Hepatocyte (in vitro differentiated cells): ENCODE results near the gene RTN4RL2. TPM values are rescaled to one million over a fixed set of nuclear protein-coding genes. Genes with fewer than 3 reads are reported as not detected.

Experiments used
- DNase-seq: peaks from one replicate; pipeline ENCODE4 v3.0.0-alpha.2; 2016; ENCODE audit warnings: low spot score
- H2AFZ ChIP-seq: fragments of 200-600 bp; sonication (generic); 2 replicates; pipeline ENCODE4 v1.6.0; 2016; ENCODE audit warnings: antibody characterized with exemption, mild to moderate bottlenecking
- H3K27ac ChIP-seq: fragments of 200-600 bp; sonication (generic); 2 replicates; pipeline ENCODE4 v1.5.1; 2016; ENCODE audit warnings: mild to moderate bottlenecking
- H3K27me3 ChIP-seq: fragments of 200-600 bp; sonication (generic); 2 replicates; pipeline ENCODE4 v1.6.1; 2016
- H3K36me3 ChIP-seq: fragments of 200-600 bp; sonication (generic); replicated peaks from 2 replicates; pipeline ENCODE4 v1.5.1; 2016; ENCODE audit warnings: low read depth; ENCODE audit not compliant: insufficient read depth
- H3K4me1 ChIP-seq: fragments of 200-600 bp; sonication (generic); 2 replicates; pipeline ENCODE4 v1.5.1; 2016; ENCODE audit warnings: mild to moderate bottlenecking, moderate library complexity; ENCODE audit not compliant: insufficient read depth
- H3K4me2 ChIP-seq: fragments of 200-600 bp; sonication (generic); 2 replicates; pipeline ENCODE4 v1.6.0; 2016
- H3K4me3 ChIP-seq: fragments of 200-600 bp; sonication (generic); 2 replicates; pipeline ENCODE4 v1.5.1; 2016; ENCODE audit warnings: mild to moderate bottlenecking
- H3K79me2 ChIP-seq: fragments of 200-600 bp; sonication (generic); 2 replicates; pipeline ENCODE4 v1.6.0; 2017; ENCODE audit warnings: mild to moderate bottlenecking
- H3K9me2 ChIP-seq: fragments of 200-600 bp; sonication (generic); replicated peaks from 2 replicates; pipeline ENCODE4 v1.6.0; 2017; ENCODE audit warnings: mild to moderate bottlenecking; ENCODE audit not compliant: insufficient read depth
- H3K9me3 ChIP-seq: fragments of 200-600 bp; sonication (generic); 2 replicates; pipeline ENCODE4 v1.5.1; 2016; ENCODE audit warnings: low read depth, mild to moderate bottlenecking
- H4K20me1 ChIP-seq: fragments of 200-600 bp; sonication (generic); 2 replicates; pipeline ENCODE4 v1.6.0; 2016; ENCODE audit warnings: mild to moderate bottlenecking; ENCODE audit not compliant: insufficient read depth, poor library complexity, severe bottlenecking
- EZH2 ChIP-seq: fragments of 200-600 bp; sonication (generic); IDR thresholded peaks from 2 replicates; pipeline ENCODE4 v1.6.1; 2016; ENCODE audit warnings: antibody characterized with exemption, mild to moderate bottlenecking, borderline replicate concordance
- EZH2phosphoT487 ChIP-seq: fragments of 200-600 bp; sonication (generic); IDR thresholded peaks from one replicate; pipeline ENCODE4 v1.6.1; 2018; ENCODE audit warnings: antibody characterized with exemption, mild to moderate bottlenecking, low read depth, moderate library complexity; ENCODE audit not compliant: unreplicated experiment, severe bottlenecking
- WGBS: methylation state at CpG from one replicate; pipeline ENCODE4 v1.1.6; 2016; ENCODE audit warnings: low lambda C conversion rate; ENCODE audit errors: missing lambda C conversion rate; 5-methylcytosine and 5-hydroxymethylcytosine counted together
- polyA plus RNA-seq: library from polyadenylated mRNA; unstranded; fragments of >200 nt; fragmentation: Nextera tagmentation; extraction: Ambion mirVana; gene quantifications from 2 replicates; pipeline ENCODE4 v1.2.1, GENCODE V29; 2016
- total RNA-seq: library from RNA; depleted of rRNA; stranded (reverse); fragments of >200 nt; gene quantifications from 2 replicates; pipeline ENCODE4 v1.2.3, GENCODE V29; 2014
- TF ChIP-seq, protein P1 (sequence below): fragments of 200-600 bp; sonication (generic); IDR thresholded peaks from 2 replicates; pipeline ENCODE4 v1.5.1; 2016; ENCODE audit warnings: antibody characterized with exemption, mild to moderate bottlenecking; ENCODE audit not compliant: poor library complexity

The RTN4RL2 gene
- total and polyA plus RNA-seq, 2 experiments from 2014 or later: 2.4 to 10.6 TPM

GRCh38 chr11:57514538-57515331 lies 54.4 kb downstream of the RTN4RL2 start:
- H4K20me1 ChIP-seq: no peaks in the 10 kb centered on the region
- H3K36me3 ChIP-seq: no peaks in the 10 kb centered on the region
- no peaks in the 10 kb centered on the region for H3K9me3 ChIP-seq
- H3K27me3 ChIP-seq: peaks cover 7% of the 10 kb centered on the region
- peaks cover 5% of the 10 kb centered on the region for H3K4me1 ChIP-seq
- H2AFZ ChIP-seq: peak overlapping the region; percentile 92
- H3K4me3 ChIP-seq: peak overlapping the region; percentile 93
- H3K9me2 ChIP-seq: no peaks in the 10 kb centered on the region
- H3K27ac ChIP-seq: no peak overlapping the region
- under 1% methylated on average over 26 of the region's 57 CpGs for WGBS
- H3K79me2 ChIP-seq: no peaks in the 10 kb centered on the region
- peak; percentile 65 for DNase-seq
- TF ChIP-seq, protein P1, sequence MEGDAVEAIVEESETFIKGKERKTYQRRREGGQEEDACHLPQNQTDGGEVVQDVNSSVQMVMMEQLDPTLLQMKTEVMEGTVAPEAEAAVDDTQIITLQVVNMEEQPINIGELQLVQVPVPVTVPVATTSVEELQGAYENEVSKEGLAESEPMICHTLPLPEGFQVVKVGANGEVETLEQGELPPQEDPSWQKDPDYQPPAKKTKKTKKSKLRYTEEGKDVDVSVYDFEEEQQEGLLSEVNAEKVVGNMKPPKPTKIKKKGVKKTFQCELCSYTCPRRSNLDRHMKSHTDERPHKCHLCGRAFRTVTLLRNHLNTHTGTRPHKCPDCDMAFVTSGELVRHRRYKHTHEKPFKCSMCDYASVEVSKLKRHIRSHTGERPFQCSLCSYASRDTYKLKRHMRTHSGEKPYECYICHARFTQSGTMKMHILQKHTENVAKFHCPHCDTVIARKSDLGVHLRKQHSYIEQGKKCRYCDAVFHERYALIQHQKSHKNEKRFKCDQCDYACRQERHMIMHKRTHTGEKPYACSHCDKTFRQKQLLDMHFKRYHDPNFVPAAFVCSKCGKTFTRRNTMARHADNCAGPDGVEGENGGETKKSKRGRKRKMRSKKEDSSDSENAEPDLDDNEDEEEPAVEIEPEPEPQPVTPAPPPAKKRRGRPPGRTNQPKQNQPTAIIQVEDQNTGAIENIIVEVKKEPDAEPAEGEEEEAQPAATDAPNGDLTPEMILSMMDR: no peak
- TF ChIP-seq EZH2 (no peak), EZH2phosphoT487 (no peak)
- H3K4me2 ChIP-seq: peak overlapping the region; percentile 99

DNA sequence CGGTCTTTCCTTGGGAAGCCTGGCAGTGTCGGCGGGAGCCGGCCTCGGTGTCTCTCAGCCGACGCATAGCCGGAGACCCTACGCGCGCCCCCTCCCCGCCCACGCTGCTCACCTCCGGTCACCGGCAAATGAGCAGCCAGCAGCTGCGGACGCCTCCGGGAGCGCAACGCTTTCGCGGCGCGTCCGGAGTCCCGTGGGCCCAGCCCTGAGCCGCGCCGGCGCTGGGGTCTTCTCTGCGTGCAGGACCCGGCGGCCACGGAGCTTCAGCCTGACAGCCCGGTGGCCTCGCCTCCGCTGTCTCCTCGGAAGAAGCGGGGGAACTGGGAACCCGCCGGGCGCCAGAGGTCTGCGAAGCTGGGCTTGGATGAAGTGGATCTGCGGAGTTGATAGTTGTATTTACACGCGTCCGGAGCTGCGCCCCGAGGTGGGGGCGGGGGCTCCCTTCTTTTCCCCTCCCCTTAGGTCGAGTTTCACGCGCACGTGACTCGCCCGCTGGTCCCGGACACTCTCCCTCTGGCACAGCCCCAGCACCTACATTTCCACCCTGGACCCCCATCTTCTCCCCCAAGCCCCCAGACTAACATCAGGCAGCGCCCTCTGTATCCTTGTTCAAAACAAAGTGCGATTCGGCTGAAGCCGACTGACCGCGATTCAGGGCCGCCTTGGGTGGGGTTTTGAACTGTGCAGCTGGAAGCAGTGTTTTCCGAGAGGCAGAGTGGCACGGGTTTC lies 55.2 kb downstream of the RTN4RL2 start, which contains the start of gene SLC43A1:
Gene SLC43A1, minus strand, starts transcription at position 371 of the 729 bp plus-strand sequence. CDS start 1,591 bp downstream, outside the sequence.
- Histone ChIP-seq H3K4me2 (peak within 1 kb of the TSS; percentile 99), H3K27ac (peak within 1 kb of the TSS; percentile 33), H2AFZ (peak within 1 kb of the TSS; percentile 92), H3K9me3 (no peaks in the 10 kb centered on the region), H3K36me3 (no peaks in the 10 kb centered on the region), H3K9me2 (no peaks in the 10 kb centered on the region), H4K20me1 (no peaks in the 10 kb centered on the region), H3K4me3 (peak within 1 kb of the TSS; percentile 93), H3K27me3 (peaks cover 7% of the 10 kb centered on the region), H3K4me1 (peaks cover 5% of the 10 kb centered on the region), H3K79me2 (no peaks in the 10 kb centered on the region)
- TF ChIP-seq, protein P1: no peak
- DNase-seq: peak; percentile 68
- WGBS: 2% methylated on average over 62 of the region's 66 CpGs

DNA sequence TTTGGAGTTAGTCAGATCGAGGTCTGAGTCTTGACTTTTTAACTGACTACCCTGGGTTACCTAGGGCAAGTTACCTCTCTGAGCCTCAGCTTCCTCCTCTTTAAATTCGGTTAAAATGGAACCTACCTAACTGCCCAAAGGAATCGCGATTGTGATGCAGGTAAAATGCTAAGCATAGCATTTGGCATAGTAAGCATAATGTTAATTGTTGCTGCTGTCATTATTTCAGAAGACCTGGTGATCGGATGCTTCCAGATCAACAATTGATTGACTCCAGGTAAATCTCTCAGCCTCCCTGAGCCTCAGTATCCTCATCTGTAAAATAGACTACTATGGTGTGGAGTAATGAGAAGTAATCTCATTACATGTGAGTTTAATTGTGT lies 55.7 kb downstream of the RTN4RL2 start:
- no peaks in the 10 kb centered on the region for H3K79me2 ChIP-seq
- H3K27me3 ChIP-seq: peaks cover 7% of the 10 kb centered on the region
- H3K9me3 ChIP-seq: no peaks in the 10 kb centered on the region
- no peaks in the 10 kb centered on the region for H3K9me2 ChIP-seq
- TF ChIP-seq, protein P1: no peak
- TF ChIP-seq EZH2: peak; percentile 8
- H3K4me1 ChIP-seq: peaks cover 5% of the 10 kb centered on the region
- peak overlapping the region; percentile 99 for H3K4me2 ChIP-seq
- H3K36me3 ChIP-seq: no peaks in the 10 kb centered on the region
- DNase-seq: no peak
- peak overlapping the region; percentile 93 for H3K4me3 ChIP-seq
- H3K27ac ChIP-seq: peak overlapping the region; percentile 33
- H2AFZ ChIP-seq: peak overlapping the region; percentile 92
- no peaks in the 10 kb centered on the region for H4K20me1 ChIP-seq
- WGBS: 22% methylated on average over 5 of the region's 5 CpGs
